Thoracic aorta (tissue), 2 donors: ENCODE measurements around the gene DSTN. TPM values are rescaled to one million over a fixed set of nuclear protein-coding genes. Genes with fewer than 3 reads are reported as not detected.
A peak's percentile ranks its signal among the peaks of the same experiment; 100 is the strongest.

ENCODE experiments used
- ATAC-seq: fragments of 150-250 bp; one replicate; pipeline ENCODE4 v1.8.0; 2017; ENCODE audit warnings: low read depth; ENCODE audit not compliant: insufficient number of reproducible peaks, low FRiP score
- DNase-seq: peaks from one replicate; pipeline ENCODE4 v3.0.0-alpha.2; 2020; ENCODE audit warnings: low spot score
- H3K27ac ChIP-seq, 2 donors: fragments of 200-600 bp; sonication (generic); 1 replicate in 1 of 2; 2 replicates in 1 of 2; pipeline ENCODE4 v1.5.1; 2016; ENCODE audit warnings: mild to moderate bottlenecking in 2 of 2, moderate library complexity in 2 of 2
- H3K27me3 ChIP-seq: fragments of 200-600 bp; sonication (generic); replicated peaks from 2 replicates; pipeline ENCODE4 v1.6.0; 2016; ENCODE audit warnings: mild to moderate bottlenecking; ENCODE audit not compliant: insufficient read depth
- H3K36me3 ChIP-seq: fragments of 200-600 bp; sonication (generic); one replicate; pipeline ENCODE4 v1.5.1; 2016
- H3K4me1 ChIP-seq, 2 donors: fragments of 200-600 bp; sonication (generic); 1 replicate in 1 of 2; 2 replicates in 1 of 2; pipeline versions ENCODE4 v1.5.1 to v1.6.0; 2016; ENCODE audit warnings: low read depth in 2 of 2, mild to moderate bottlenecking in 1 of 2; ENCODE audit not compliant: control insufficient read depth in 1 of 2
- H3K4me3 ChIP-seq: fragments of 200-600 bp; sonication (generic); 2 replicates; pipeline ENCODE4 v1.5.1; 2016; ENCODE audit warnings: mild to moderate bottlenecking
- H3K9me3 ChIP-seq: fragments of 200-600 bp; sonication (generic); 2 replicates; pipeline ENCODE4 v1.5.1; 2016
- total RNA-seq, 2 donors: library from RNA; depleted of rRNA; stranded (reverse); fragments of >200 nt; gene quantifications; one replicate each; pipeline versions ENCODE4 v1.1.0 to v1.2.3, GENCODE V29; 2016
- TF ChIP-seq, protein P1 (sequence below): fragments of 200-600 bp; sonication (generic); IDR thresholded peaks from one replicate; pipeline ENCODE4 v1.5.1; 2019; ENCODE audit warnings: antibody characterized with exemption

The DSTN gene
- total RNA-seq, 2 donors from 2014 or later, result 1,342 to 1,977 TPM

DNA sequence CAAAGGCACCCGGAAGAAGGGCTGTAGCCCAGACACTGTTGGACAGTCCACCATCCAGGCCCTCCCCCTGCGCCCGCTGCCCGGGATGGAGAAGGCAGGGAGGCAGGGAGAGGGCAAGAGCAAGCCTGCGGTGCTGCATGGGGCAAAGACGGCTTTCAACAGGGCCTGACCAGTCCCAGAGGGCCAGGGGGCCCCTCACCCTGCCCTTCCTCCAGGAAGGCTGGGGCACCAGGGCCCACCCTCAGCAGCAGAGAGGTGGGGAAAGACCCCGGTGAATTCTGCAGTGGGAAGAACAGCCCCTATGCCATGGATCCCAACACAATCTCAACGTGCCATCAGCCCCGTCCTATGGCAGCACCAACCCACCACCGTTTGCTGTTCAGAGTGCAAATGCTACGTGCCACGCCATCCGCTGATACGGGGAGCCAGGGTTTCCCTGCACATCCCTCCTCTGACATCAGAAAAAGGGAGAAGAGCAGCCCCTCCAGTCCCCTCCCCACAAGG lies 71.1 kb downstream of the DSTN start:
- Histone ChIP-seq H3K4me1 (peaks cover 21 to 65% of the 10 kb centered on the region in 2 donors), H3K27ac (no peak overlapping the region), H3K36me3 (peaks cover 18% of the 10 kb centered on the region), H3K9me3 (no peaks in the 10 kb centered on the region), H3K4me3 (no peak overlapping the region), H3K27me3 (no peaks in the 10 kb centered on the region)
- ATAC-seq (no peak), DNase-seq (no peak)
- TF ChIP-seq, protein P1, sequence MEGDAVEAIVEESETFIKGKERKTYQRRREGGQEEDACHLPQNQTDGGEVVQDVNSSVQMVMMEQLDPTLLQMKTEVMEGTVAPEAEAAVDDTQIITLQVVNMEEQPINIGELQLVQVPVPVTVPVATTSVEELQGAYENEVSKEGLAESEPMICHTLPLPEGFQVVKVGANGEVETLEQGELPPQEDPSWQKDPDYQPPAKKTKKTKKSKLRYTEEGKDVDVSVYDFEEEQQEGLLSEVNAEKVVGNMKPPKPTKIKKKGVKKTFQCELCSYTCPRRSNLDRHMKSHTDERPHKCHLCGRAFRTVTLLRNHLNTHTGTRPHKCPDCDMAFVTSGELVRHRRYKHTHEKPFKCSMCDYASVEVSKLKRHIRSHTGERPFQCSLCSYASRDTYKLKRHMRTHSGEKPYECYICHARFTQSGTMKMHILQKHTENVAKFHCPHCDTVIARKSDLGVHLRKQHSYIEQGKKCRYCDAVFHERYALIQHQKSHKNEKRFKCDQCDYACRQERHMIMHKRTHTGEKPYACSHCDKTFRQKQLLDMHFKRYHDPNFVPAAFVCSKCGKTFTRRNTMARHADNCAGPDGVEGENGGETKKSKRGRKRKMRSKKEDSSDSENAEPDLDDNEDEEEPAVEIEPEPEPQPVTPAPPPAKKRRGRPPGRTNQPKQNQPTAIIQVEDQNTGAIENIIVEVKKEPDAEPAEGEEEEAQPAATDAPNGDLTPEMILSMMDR, result no peak

DNA sequence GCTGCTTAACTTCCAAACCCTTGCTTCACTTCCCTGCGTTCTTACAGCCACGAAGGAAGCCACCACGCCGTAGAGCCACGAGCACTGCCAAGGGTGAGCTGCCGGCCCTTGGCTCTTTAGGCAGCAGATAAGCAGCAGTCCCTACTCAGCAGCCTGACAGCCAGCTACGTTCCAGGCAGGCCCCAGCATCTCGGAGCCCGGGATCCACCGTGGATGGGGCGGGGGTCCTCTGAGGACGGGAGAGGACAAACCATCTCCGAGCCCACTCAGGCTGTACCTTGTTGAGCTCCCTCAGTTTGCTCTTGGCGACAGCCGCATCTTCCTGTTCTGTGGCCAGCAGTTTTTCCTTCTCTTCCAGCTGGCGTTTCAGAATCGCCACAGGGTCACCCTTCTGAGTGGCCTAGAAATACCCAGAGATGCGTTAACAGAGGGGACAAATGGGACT lies 71.7 kb downstream of the DSTN start:
- ATAC-seq (no peak), DNase-seq (no peak)
- Histone ChIP-seq H3K36me3 (peaks cover 18% of the 10 kb centered on the region), H3K27me3 (no peaks in the 10 kb centered on the region), H3K9me3 (no peaks in the 10 kb centered on the region), H3K27ac (no peak overlapping the region), H3K4me1 (peaks cover 16 to 60% of the 10 kb centered on the region in 2 donors), H3K4me3 (no peak overlapping the region)
- TF ChIP-seq, protein P1, result no peak

DNA sequence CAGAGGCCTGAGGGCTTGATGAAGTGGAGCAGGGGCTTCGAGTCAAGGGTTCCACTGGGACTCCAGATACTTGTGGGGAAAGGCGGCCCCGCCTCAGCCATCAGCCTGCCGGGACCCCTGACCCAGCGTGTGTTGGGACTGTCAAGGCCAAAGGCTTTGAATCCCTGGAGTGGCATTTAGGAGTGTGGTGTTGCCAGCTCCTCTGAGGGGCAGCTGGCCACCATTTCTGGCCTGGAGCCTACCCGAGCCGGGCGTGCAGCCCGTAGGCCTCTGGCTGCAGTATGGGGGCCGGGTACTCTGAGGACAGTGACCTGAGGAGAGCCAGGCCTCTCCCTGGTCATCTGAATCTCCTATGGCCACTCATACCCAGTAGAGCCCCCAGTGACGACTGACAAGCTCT lies 72.1 kb downstream of the DSTN start:
- Histone ChIP-seq H3K27ac (no peak overlapping the region), H3K9me3 (no peaks in the 10 kb centered on the region), H3K4me1 (peaks cover 16 to 60% of the 10 kb centered on the region in 2 donors), H3K4me3 (no peak overlapping the region), H3K36me3 (peaks cover 18% of the 10 kb centered on the region), H3K27me3 (no peaks in the 10 kb centered on the region)
- ATAC-seq, result no peak
- no peak for DNase-seq
- TF ChIP-seq, protein P1, result no peak

DNA sequence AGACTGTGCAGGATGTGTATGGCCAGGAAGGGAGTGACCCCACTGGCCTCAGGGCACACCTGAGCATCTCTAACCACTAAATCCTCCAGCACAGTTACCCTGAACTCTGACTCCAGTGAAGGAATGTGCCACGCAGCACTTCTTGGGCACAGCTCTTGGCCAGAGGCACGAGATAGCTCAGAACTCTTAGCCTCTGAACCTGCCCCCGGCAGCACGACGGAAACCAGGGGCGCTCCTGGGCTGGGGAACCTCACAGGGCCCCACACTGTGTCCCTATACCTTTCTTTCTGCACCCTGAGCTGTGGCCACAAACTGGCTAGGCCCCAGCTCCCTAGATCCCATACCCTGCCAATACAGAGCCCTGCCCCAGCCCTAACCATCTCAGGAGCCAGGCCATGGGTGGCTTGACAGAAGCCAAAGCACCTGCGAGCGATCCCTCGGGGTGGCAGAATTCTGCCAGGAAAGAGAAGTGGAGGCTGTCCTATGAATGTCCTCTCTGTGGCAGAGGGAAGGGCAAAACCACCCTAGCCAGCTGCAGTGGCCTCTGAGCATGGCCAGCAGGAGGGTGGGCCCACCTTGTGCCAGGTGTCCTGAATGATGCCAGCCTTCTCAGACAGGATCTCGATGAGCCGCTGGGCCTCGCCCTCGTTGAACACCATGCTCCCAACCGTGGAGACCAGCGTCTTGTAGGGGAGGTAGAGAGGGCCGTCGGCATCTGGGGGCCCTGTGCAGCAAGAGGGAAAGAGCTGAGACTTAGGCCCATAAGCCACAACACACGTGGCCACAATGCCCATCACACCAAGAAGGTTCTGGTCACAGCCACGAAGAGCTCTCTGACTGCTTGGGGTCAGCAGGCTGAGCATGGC lies 72.8 kb downstream of the DSTN start:
- Histone ChIP-seq H3K36me3 (peaks cover 18% of the 10 kb centered on the region), H3K4me3 (no peak overlapping the region), H3K27ac (no peak overlapping the region), H3K27me3 (no peaks in the 10 kb centered on the region), H3K4me1 (peaks cover 16 to 64% of the 10 kb centered on the region in 2 donors), H3K9me3 (no peaks in the 10 kb centered on the region)
- TF ChIP-seq, protein P1, result no peak
- ATAC-seq (no peak), DNase-seq (no peak)

DNA sequence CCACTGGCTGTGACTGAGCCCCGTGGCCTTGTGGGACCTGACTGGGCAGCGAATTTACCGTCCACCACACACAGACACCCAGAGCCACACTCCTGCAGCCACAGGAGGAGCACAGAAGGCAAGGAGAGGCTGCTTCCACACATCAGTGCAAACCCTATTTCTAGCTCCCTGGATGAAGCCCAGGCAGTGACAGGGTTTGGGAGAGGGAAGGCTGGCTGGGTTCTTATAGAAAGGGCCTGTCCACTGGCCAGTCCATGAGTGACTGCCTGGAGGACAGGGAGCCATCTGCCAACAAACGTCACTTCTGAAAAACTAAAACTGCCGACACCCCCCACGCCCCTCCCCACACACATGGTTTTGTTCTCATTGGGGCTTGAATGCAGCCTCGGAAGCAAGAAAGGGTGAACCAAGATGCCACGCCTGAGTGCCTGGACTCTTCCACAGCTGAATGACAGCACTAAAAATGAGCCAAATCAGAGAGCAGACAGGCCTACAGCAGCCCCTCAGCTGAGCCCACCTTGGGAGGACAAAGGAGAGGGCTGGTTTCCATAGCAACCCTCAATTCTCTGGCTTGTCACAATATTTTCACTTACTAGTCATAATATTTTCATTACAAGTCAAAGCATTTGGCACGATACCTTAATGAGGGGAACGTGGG lies 73.8 kb downstream of the DSTN start:
- no peak for ATAC-seq
- peaks cover 25 to 73% of the 10 kb centered on the region in 2 donors for H3K4me1 ChIP-seq
- H3K9me3 ChIP-seq, result no peaks in the 10 kb centered on the region
- DNase-seq, result no peak
- H3K36me3 ChIP-seq, result peaks cover 8% of the 10 kb centered on the region
- H3K27ac ChIP-seq, result peak overlapping the region; percentile 36 to 59
- H3K4me3 ChIP-seq, result no peak overlapping the region
- no peaks in the 10 kb centered on the region for H3K27me3 ChIP-seq
- TF ChIP-seq, protein P1, result no peak
